Suprapubic skin (tissue), 3 donors: ENCODE results near the gene SLC34A1.

Source experiments
- CTCF ChIP-seq, 2 donors: fragments of 200-600 bp in 1 of 2; fragments of 450-650 bp in 1 of 2; sonication (generic) in 1 of 2; IDR thresholded peaks; one replicate each; pipeline ENCODE4 v1.5.1; 2016 to 2019; ENCODE audit warnings: antibody characterized with exemption in 2 of 2, mild to moderate bottlenecking in 1 of 2, moderate library complexity in 1 of 2
- POLR2AphosphoS5 ChIP-seq, 3 donors: sonication (generic); formaldehyde crosslinking; IDR thresholded peaks; one replicate each; pipeline ENCODE4 v1.6.1; 2017; ENCODE audit warnings: antibody characterized with exemption in 3 of 3

- TF ChIP-seq POLR2AphosphoS5 (IDR thresholded peaks at IDR 0.05) = no peak
- TF ChIP-seq CTCF (IDR thresholded peaks at IDR 0.05) = no peak
Measured at GRCh38 chr5:177353093-177353492, 31.1 kb upstream of the SLC34A1 start.
